CD4-positive, CD25-positive, alpha-beta regulatory T cell (primary cell): Measurements from ENCODE around the gene CDK5R2. TPM values are rescaled to one million over a fixed set of nuclear protein-coding genes. Genes with fewer than 3 reads are reported as not detected.
A peak's percentile ranks its signal among the peaks of the same experiment; 100 is the strongest.
"Not testable (repeated sequence)": the region's sequence is repeated elsewhere in the genome, so short reads cannot be mapped to it uniquely, and the experiment has no call there.

Experiments used
- ATAC-seq, 2 donors: fragments of 150-1000 bp; cut with Tn5 transposase; one replicate each; pipeline ENCODE4 v1.10.0; 2021; ENCODE audit warnings: low read depth in 2 of 2, moderate number of reproducible peaks in 2 of 2, moderate library complexity in 1 of 2
- DNase-seq, 3 donors: peaks; one replicate each; pipeline versions ENCODE4 v3.0.0 to v3.0.0-alpha.2; 2012 to 2022; ENCODE audit warnings: mixed read lengths in 1 of 3
- H3K27ac ChIP-seq: one replicate; pipeline ENCODE4 v1.7.0; 2013; ENCODE audit warnings: mild to moderate bottlenecking, low read length; ENCODE audit not compliant: insufficient read depth, poor library complexity, severe bottlenecking
- H3K27me3 ChIP-seq: one replicate; pipeline ENCODE4 v1.7.0; 2013; ENCODE audit warnings: low read length; ENCODE audit not compliant: control insufficient read depth, insufficient read depth
- H3K36me3 ChIP-seq: one replicate; pipeline ENCODE4 v1.7.0; 2013; ENCODE audit warnings: mild to moderate bottlenecking, low read length, moderate library complexity; ENCODE audit not compliant: control insufficient read depth, insufficient read depth
- H3K4me1 ChIP-seq: 2 replicates; pipeline ENCODE4 v1.7.0; 2013; ENCODE audit warnings: mild to moderate bottlenecking, low read length; ENCODE audit not compliant: insufficient read depth, control insufficient read depth, poor library complexity, severe bottlenecking
- H3K4me3 ChIP-seq: one replicate; pipeline ENCODE4 v1.7.0; 2013; ENCODE audit warnings: low read depth, mild to moderate bottlenecking, low read length, moderate library complexity
- H3K9me3 ChIP-seq, 2 experiments: 1 replicate in 1 of 2; 2 replicates in 1 of 2; pipeline ENCODE4 v1.7.0; 2013; ENCODE audit warnings: low read length in 2 of 2, mild to moderate bottlenecking in 1 of 2, moderate library complexity in 1 of 2; ENCODE audit not compliant: control insufficient read depth in 2 of 2
- H3K27ac Mint-ChIP-seq, 3 donors: one replicate each; pipeline ENCODE4 v1.8.0; 2020 to 2022; ENCODE audit warnings: mild to moderate bottlenecking in 3 of 3, mixed read lengths in 3 of 3, moderate library complexity in 2 of 3
- H3K27me3 Mint-ChIP-seq: one replicate; pipeline ENCODE4 v1.8.0; 2022; ENCODE audit warnings: mild to moderate bottlenecking, mixed read lengths
- H3K36me3 Mint-ChIP-seq: one replicate; pipeline ENCODE4 v1.8.0; 2020; ENCODE audit warnings: mixed read lengths
- H3K4me1 Mint-ChIP-seq, 4 donors: one replicate each; pipeline ENCODE4 v1.8.0; 2020 to 2022; ENCODE audit warnings: mixed read lengths in 4 of 4, mild to moderate bottlenecking in 1 of 4
- H3K4me3 Mint-ChIP-seq, 4 donors: one replicate each; pipeline ENCODE4 v1.8.0; 2020 to 2022; ENCODE audit warnings: mild to moderate bottlenecking in 4 of 4, mixed read lengths in 4 of 4, moderate library complexity in 3 of 4
- H3K9me3 Mint-ChIP-seq, 7 donors: one replicate each; pipeline ENCODE4 v1.8.0; 2020 to 2022; ENCODE audit warnings: mixed read lengths in 7 of 7, mild to moderate bottlenecking in 3 of 7, moderate library complexity in 2 of 7
- polyA plus RNA-seq, 4 donors: library from polyadenylated mRNA; unstranded; fragments of 300-500 nt; fragmentation: Illumina TruSeq; gene quantifications; one replicate each; pipeline ENCODE4 v1.2.3, GENCODE V29; 2021
- total RNA-seq: library from RNA; stranded (reverse); gene quantifications from one replicate; pipeline ENCODE4 v1.2.3, GENCODE V29; 2022

The CDK5R2 gene
- total RNA-seq = not detected
- polyA plus RNA-seq = not detected

DNA sequence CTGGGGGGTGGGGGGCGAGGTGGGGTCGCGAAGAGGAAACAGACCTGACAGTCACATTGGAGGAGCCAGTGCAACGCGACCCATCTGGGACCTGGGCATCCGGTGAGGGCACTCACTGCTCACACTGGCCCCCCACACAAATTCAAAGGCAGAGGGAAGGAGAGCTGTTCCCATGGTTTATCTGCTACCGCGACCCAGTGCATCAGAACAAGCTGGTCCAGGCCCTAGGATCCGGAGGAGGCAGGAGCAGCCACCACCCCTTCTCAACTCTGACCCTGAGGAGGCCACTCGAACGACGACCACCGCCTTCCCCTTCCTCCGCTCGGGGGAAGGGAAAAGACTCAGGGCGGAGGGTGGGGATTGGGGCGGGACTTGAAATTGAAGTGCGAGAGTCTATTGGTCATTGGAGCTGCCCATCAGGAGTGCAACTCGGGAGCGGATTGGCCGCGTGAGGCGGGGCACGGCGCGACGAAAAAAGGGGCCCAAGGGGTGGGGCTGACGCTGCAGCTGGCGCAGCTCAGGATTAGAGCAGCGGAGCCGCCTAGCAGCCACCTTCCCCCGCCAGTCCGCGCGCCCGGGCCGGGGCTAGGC lies at the start of gene CDK5R2:
Gene CDK5R2, plus strand, starts transcription at position 526 of the 591 bp plus-strand sequence. CDS start 155 bp downstream, outside the sequence.
- Histone ChIP-seq H3K4me3 (no peak within 1 kb of the TSS), H3K36me3 (no peaks in the 10 kb centered on the region), H3K4me1 (peaks cover 23% of the 10 kb centered on the region), H3K9me3 (no peaks in the 10 kb centered on the region), H3K27ac (no peak within 1 kb of the TSS), H3K27me3 (peaks cover 34% of the 10 kb centered on the region)
- peak; percentile 29 to 78 (median 44) for DNase-seq
- Mint-ChIP-seq H3K9me3 (peaks cover 0 to 9% (median 0%) of the 10 kb centered on the region in 7 donors), H3K4me1 (peaks cover 0 to 23% (median 5%) of the 10 kb centered on the region in 4 donors), H3K4me3 (peak within 1 kb of the TSS; percentile 40 to 74 (median 60)), H3K27me3 (peaks cover 84% of the 10 kb centered on the region), H3K36me3 (no peaks in the 10 kb centered on the region), H3K27ac (peak within 1 kb of the TSS in 1 of 3 donors; percentile 60)
- peak; percentile 55 to 56 for ATAC-seq

DNA sequence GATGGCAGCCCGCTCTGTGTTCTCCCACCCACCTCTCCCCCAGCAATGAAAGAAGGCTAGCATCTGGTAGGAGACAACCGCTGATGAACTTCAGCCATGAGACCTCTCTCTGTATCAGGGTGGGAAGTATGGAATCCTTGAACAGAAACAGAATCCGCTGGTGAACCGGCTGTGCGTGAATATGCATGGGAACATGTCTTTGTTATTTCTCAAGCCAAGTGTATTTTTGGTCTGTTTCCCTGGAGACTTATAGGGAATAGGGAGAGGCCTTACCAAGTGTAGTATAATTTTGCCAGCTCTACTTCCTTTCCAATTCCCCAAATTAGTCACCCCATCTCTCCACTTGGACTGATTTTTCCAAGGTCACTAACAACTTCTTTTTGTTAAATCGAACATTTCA lies 48.7 kb upstream of the CDK5R2 start:
- peak overlapping the region in 1 of 4 donors; percentile 52 for H3K4me3 Mint-ChIP-seq
- H3K27ac Mint-ChIP-seq = no peak overlapping the region
- no peak overlapping the region for H3K27ac ChIP-seq
- peaks cover 12% of the 10 kb centered on the region for H3K4me1 ChIP-seq
- H3K9me3 Mint-ChIP-seq = no peaks in the 10 kb centered on the region
- H3K27me3 ChIP-seq = no peaks in the 10 kb centered on the region
- DNase-seq = no peak
- no peak overlapping the region for H3K4me3 ChIP-seq
- H3K9me3 ChIP-seq = no peaks in the 10 kb centered on the region
- peaks cover 4% of the 10 kb centered on the region for H3K36me3 Mint-ChIP-seq
- no peak for ATAC-seq
- peaks cover 6% of the 10 kb centered on the region for H3K27me3 Mint-ChIP-seq
- no peaks in the 10 kb centered on the region for H3K36me3 ChIP-seq
- H3K4me1 Mint-ChIP-seq = peaks cover 0 to 14% (median 9%) of the 10 kb centered on the region in 4 donors

DNA sequence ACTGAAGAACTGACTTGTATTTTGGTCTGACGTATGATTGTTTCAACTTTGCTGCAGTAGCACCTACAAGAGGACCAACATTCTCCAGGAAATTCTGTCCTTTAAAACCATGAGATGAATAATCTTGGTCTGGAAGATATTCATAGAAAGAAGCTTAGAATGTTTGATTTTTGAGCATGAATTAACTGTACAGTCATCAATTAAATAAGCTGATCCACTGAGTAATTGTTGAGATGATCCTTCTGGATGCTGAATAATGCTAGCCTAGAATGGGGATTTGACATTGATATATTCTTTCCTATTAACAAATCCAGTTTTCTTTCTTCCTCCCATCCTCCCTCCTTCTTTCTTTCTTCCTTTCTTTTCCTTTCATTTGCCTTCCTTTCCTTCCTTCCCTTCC lies 39.0 kb upstream of the CDK5R2 start:
- Mint-ChIP-seq H3K36me3 (peaks cover 5% of the 10 kb centered on the region), H3K27me3 (no peaks in the 10 kb centered on the region)

DNA sequence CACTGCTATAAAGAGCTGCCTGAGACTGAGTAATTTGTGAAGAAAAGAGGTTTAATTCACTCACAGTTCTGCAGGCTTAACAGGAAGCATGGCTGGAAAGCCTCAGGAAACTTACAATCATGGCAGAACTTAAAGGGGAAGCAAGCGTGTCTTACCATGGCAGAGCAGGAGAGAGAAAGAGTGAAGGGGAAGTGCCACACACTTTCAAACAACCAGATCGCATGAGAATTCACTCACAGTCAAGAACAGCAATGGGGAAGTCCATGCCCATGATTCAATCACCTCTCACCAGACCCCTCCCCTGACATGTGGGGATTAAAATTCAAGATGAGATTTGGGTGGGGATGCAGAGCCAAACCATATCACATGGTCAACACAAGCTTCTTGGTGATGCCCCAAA lies 34.7 kb upstream of the CDK5R2 start:
- H3K27me3 Mint-ChIP-seq = peaks cover 14% of the 10 kb centered on the region

More for the DNA sequence above, 39.0 kb upstream of the CDK5R2 start:
- Mint-ChIP-seq H3K4me3 (no peak overlapping the region), H3K4me1 (no peaks in the 10 kb centered on the region), H3K9me3 (peaks cover 0 to 6% (median 0%) of the 10 kb centered on the region in 7 donors), H3K27ac (no peak overlapping the region)
- H3K27me3 ChIP-seq = no peaks in the 10 kb centered on the region
- peaks cover 0 to 3% of the 10 kb centered on the region in 2 experiments for H3K9me3 ChIP-seq
- no peaks in the 10 kb centered on the region for H3K36me3 ChIP-seq
- no peak overlapping the region for H3K27ac ChIP-seq
- DNase-seq = no peak
- no peak overlapping the region for H3K4me3 ChIP-seq
- no peak for ATAC-seq
- H3K4me1 ChIP-seq = no peaks in the 10 kb centered on the region

DNA sequence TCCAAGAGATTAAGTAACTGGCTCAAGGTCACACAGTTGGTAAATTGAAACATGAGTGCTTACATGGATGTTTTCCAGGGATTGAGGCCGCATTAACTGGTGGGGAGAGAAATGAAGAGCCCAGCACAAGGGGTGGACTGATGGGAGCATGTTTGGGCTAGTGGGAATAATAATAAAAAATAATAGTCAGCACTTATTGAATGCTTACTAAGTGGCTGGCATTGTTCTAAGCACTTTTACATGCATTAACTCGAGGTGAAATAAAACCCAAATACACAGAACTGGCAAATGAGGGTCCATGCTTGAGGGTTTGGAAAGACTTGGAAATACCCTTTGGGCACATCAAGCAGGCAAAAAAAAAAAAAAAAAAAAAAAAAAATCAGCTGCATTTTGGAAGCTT lies 34.0 kb upstream of the CDK5R2 start:
- H3K4me3 Mint-ChIP-seq = no peak overlapping the region

More for the DNA sequence above, 34.7 kb upstream of the CDK5R2 start:
- Histone ChIP-seq H3K27me3 (no peaks in the 10 kb centered on the region), H3K4me1 (no peaks in the 10 kb centered on the region), H3K36me3 (no peaks in the 10 kb centered on the region), H3K27ac (no peak overlapping the region), H3K9me3 (peaks cover 0 to 3% of the 10 kb centered on the region in 2 experiments), H3K4me3 (no peak overlapping the region)
- ATAC-seq (no peak), DNase-seq (no peak)
- peaks cover 5% of the 10 kb centered on the region for H3K36me3 Mint-ChIP-seq
- H3K4me1 Mint-ChIP-seq = no peaks in the 10 kb centered on the region
- H3K4me3 Mint-ChIP-seq = no peak overlapping the region
- H3K27ac Mint-ChIP-seq = no peak overlapping the region
- peaks cover 0 to 6% (median 0%) of the 10 kb centered on the region in 7 donors for H3K9me3 Mint-ChIP-seq

DNA sequence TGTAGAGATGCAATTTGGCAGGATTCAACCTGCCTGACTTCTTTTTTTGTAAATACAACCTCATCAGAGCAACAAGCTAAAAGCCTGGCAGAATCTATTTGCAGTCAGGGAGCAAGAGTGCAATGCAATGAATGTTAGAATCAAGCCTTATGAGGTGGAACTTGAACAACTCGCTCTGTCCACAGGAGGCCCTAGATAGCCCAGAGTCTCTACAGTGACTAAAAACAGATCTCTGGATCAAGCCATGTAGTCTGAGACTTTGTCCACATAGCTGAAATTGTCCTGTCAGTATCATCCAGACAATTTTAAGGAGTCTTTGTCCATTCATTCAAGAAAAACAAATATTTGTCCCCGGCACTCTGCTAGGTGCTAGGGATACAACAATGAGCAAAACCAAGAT lies 32.0 kb upstream of the CDK5R2 start:
- no peaks in the 10 kb centered on the region for H3K36me3 ChIP-seq
- ATAC-seq (no peak), DNase-seq (no peak)
- peaks cover under 1% of the 10 kb centered on the region for H3K36me3 Mint-ChIP-seq
- no peaks in the 10 kb centered on the region for H3K4me1 ChIP-seq
- no peak overlapping the region for H3K4me3 ChIP-seq
- peaks cover 0 to 2% (median 0%) of the 10 kb centered on the region in 7 donors for H3K9me3 Mint-ChIP-seq
- no peaks in the 10 kb centered on the region for H3K4me1 Mint-ChIP-seq
- H3K27me3 Mint-ChIP-seq = peaks cover 15% of the 10 kb centered on the region
- no peak overlapping the region for H3K27ac Mint-ChIP-seq
- no peaks in the 10 kb centered on the region for H3K27me3 ChIP-seq
- H3K4me3 Mint-ChIP-seq = no peak overlapping the region
- peaks cover 0 to 3% of the 10 kb centered on the region in 2 experiments for H3K9me3 ChIP-seq
- no peak overlapping the region for H3K27ac ChIP-seq

More for the DNA sequence above, 34.0 kb upstream of the CDK5R2 start:
- Mint-ChIP-seq H3K9me3 (peaks cover 0 to 6% (median 0%) of the 10 kb centered on the region in 7 donors), H3K4me1 (no peaks in the 10 kb centered on the region), H3K27me3 (peaks cover 15% of the 10 kb centered on the region), H3K36me3 (peaks cover 5% of the 10 kb centered on the region), H3K27ac (no peak overlapping the region)
- peaks cover 0 to 3% of the 10 kb centered on the region in 2 experiments for H3K9me3 ChIP-seq
- no peak overlapping the region for H3K27ac ChIP-seq
- no peaks in the 10 kb centered on the region for H3K27me3 ChIP-seq
- DNase-seq (no peak), ATAC-seq (no peak)
- H3K36me3 ChIP-seq = no peaks in the 10 kb centered on the region
- no peaks in the 10 kb centered on the region for H3K4me1 ChIP-seq
- no peak overlapping the region for H3K4me3 ChIP-seq

DNA sequence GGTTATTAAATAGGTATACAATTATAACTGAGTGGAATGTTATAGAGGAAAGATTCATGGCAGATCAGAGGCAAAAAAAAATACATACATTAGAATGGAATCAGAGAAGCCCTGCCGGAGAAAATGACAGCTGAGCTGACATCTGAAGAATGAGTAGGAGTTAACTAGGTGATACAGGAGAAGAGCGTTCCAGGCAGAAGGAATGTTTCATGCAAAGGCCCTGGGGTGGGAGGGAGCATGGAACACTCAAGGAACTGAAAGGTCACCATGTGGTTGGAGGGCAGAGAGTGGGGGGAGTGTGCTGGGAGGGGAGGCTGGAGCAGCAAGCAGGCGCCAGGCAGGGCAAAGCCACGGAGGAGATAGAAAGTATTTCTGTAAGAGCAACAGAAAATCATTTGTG lies 31.6 kb upstream of the CDK5R2 start:
- no peaks in the 10 kb centered on the region for H3K36me3 Mint-ChIP-seq

DNA sequence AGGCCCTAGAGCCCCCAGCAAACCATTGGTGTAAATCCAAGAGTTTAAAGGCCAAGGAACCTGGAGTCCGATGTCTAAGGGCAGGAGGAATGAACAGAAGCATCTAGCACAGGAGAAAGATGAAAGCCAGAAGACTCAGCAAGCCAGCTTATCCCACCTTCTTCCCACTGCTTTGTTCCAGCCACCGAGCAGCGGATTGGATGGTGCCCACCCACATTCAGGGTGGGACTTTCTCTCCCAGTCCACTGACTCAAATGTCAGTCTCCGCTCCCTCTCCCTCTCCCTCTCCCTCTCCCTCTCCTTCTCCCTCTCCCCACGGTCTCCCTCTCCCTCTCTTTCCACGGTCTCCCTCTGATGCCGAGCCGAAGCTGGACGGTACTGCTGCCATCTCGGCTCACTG lies 29.0 kb upstream of the CDK5R2 start:
- H3K4me3 ChIP-seq, DNase-seq, H3K4me3 Mint-ChIP-seq, H3K36me3 Mint-ChIP-seq, H3K4me1 Mint-ChIP-seq, H3K27me3 ChIP-seq, H3K27ac ChIP-seq, H3K9me3 Mint-ChIP-seq, ATAC-seq, H3K4me1 ChIP-seq, H3K9me3 ChIP-seq, H3K36me3 ChIP-seq, H3K27ac Mint-ChIP-seq: not testable (repeated sequence)
- peaks cover 20% of the 10 kb centered on the region for H3K27me3 Mint-ChIP-seq

More for the DNA sequence above, 31.6 kb upstream of the CDK5R2 start:
- Mint-ChIP-seq H3K9me3 (peaks cover 0 to 2% (median 0%) of the 10 kb centered on the region in 7 donors), H3K27ac (no peak overlapping the region), H3K4me3 (no peak overlapping the region), H3K27me3 (peaks cover 15% of the 10 kb centered on the region), H3K4me1 (no peaks in the 10 kb centered on the region)
- peaks cover 0 to 3% of the 10 kb centered on the region in 2 experiments for H3K9me3 ChIP-seq
- H3K4me3 ChIP-seq = no peak overlapping the region
- H3K4me1 ChIP-seq = no peaks in the 10 kb centered on the region
- no peaks in the 10 kb centered on the region for H3K27me3 ChIP-seq
- H3K27ac ChIP-seq = no peak overlapping the region
- DNase-seq (no peak), ATAC-seq (no peak)
- no peaks in the 10 kb centered on the region for H3K36me3 ChIP-seq
